Frontal cortex (tissue), 4 donors: ENCODE data around the gene XCL2. TPM values are rescaled to one million over a fixed set of nuclear protein-coding genes. Genes with fewer than 3 reads are reported as not detected.
"Not testable (repeated sequence)": the region's sequence is repeated elsewhere in the genome, so short reads cannot be mapped to it uniquely, and the experiment has no call there.

Experiments
- DNase-seq, 2 donors: peaks; one replicate each; pipeline ENCODE4 v3.0.0; 2012; ENCODE audit warnings: low spot score in 2 of 2
- FAIRE-seq: peaks from 2 replicates; lab custom pipeline; 2012; peaks lifted over from hg19 to GRCh38; lab: Jason Lieb, UNC
- total RNA-seq: library from RNA; depleted of rRNA; stranded (reverse); fragments of >200 nt; gene quantifications from one replicate; pipeline ENCODE4 v1.2.3, GENCODE V29; 2014
- donor health status: control.
- donor health status: control.
- donor health status: control.

Gene XCL2
- total RNA-seq: not detected

- DNase-seq, FAIRE-seq: not testable (repeated sequence)
Measured at GRCh38 chr1:168543840-168544498, at the start of gene XCL2. TSS of gene XCL2 (minus strand) at chr1:168543997. CDS start at chr1:168543964, 33 bp downstream.

GRCh38 chr1:168591641-168592250 lies 47.9 kb upstream of the XCL2 start:
- no peak for DNase-seq

GRCh38 chr1:168591066-168591465 lies 47.3 kb upstream of the XCL2 start:
- no peak for DNase-seq
- FAIRE-seq: no peak

More at GRCh38 chr1:168591641-168592250, 47.9 kb upstream of the XCL2 start:
- FAIRE-seq: no peak

GRCh38 chr1:168589167-168589566 lies 45.4 kb upstream of the XCL2 start:
- FAIRE-seq (no peak), DNase-seq (no peak)

GRCh38 chr1:168585937-168586336 lies 42.1 kb upstream of the XCL2 start:
- DNase-seq (no peak), FAIRE-seq (no peak)

DNA sequence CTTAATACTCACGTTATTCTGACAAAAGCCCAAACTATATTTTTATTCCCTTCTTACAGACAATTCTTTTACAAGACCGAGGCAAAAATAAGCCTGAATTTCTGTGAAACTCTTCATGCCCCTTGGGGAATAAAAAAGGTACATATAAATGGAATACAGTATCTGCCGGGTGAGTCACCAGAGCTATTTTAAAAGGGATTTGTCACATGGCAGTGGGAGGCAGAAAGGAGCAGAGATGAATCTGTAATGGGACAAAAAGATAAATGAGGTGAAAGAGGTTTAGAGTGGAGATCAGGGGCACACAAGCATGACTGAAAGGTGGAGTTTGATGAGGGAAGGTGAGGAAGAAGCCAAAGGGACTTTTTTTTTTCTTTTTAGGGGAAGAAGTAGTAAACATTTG lies 41.4 kb upstream of the XCL2 start:
- no peak for FAIRE-seq
- DNase-seq: no peak

DNA sequence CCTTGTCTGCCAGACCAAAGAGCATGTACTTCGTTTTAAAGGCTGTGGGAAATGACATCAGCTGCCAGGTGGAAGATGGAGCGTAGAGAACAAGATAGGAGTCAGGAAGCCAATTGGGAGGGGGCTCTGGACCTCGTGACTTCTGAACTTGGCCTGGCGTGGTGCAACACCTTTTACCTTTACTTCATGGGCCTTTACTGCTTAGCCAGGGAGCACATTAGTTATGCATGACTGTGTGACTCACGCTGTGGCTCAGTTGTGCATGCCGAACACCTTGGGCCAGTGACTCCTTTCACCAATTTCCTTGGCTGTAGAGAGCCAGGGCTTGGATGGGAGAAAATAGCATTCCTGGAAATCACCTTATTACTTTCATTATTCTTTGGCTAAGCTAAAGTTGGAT lies 39.8 kb upstream of the XCL2 start:
- DNase-seq (no peak), FAIRE-seq (no peak)

- no peak for FAIRE-seq
Measured at GRCh38 chr1:168582688-168583336, 39.0 kb upstream of the XCL2 start.

GRCh38 chr1:168581817-168582572 lies 38.2 kb upstream of the XCL2 start:
- no peak for DNase-seq
- FAIRE-seq: no peak

More at GRCh38 chr1:168582688-168583336, 39.0 kb upstream of the XCL2 start:
- no peak for DNase-seq

- not testable (repeated sequence) for FAIRE-seq, DNase-seq
Measured at GRCh38 chr1:168580991-168581390, 37.2 kb upstream of the XCL2 start.

GRCh38 chr1:168580290-168580689 lies 36.5 kb upstream of the XCL2 start:
- not testable (repeated sequence) for DNase-seq, FAIRE-seq

- not testable (repeated sequence) for FAIRE-seq, DNase-seq
Measured at GRCh38 chr1:168578531-168579185, 34.9 kb upstream of the XCL2 start.

GRCh38 chr1:168576245-168576688 lies 32.5 kb upstream of the XCL2 start, which contains the start of gene XCL1:
TSS of gene XCL1 (plus strand) at chr1:168576605. CDS start at chr1:168576638, 33 bp downstream.
- FAIRE-seq, DNase-seq: not testable (repeated sequence)

DNA sequence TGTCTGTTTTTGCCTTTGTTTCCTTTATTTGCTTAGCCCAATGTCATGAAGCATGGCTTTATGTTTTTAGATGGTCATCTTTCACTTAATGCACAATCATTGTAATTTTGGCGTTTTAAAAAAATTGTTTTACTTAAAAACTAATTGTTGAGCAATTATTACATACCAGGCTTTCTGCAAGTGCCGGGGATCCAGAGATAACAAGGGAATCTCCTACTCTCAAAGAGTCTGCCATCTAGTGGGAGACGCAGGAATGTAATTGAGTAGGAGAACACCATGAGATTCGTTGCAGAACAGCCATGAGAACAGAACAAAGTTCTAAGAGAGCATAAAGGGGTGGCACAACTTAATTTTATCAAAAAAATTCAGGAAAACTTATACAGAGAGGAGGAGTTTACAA lies 30.4 kb upstream of the XCL2 start:
- FAIRE-seq: peak; percentile 23
- DNase-seq: not testable (repeated sequence)

- no peak for DNase-seq
- no peak for FAIRE-seq
Measured at GRCh38 chr1:168572633-168573032, 28.8 kb upstream of the XCL2 start.

GRCh38 chr1:168570652-168571051 lies 26.9 kb upstream of the XCL2 start:
- DNase-seq: no peak
- FAIRE-seq: no peak

DNA sequence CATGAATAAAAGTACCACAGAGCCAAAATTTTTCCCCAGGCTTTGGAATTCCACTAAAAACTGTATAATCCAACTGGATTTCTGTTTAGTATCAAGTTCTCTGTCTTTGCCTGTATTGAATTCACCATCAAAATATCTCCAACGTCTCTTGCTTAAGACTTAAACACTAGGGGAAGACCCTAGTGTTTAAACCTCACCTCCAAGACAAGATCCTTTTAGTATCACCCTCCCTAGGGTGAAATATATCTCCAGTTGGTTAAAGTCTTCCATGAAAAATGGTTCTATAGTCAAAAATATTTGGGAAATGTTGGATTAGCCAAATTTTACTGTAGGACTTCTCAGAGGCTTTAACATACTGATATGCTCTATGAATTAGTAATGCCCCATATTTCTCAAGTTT lies 24.5 kb upstream of the XCL2 start:
- no peak for FAIRE-seq
- DNase-seq: no peak

- DNase-seq (no peak), FAIRE-seq (no peak)
Measured at GRCh38 chr1:168567568-168567967, 23.8 kb upstream of the XCL2 start.

- no peak for DNase-seq
- no peak for FAIRE-seq
Measured at GRCh38 chr1:168567007-168567406, 23.2 kb upstream of the XCL2 start.

GRCh38 chr1:168565825-168566224 lies 22.0 kb upstream of the XCL2 start:
- no peak for FAIRE-seq
- DNase-seq: no peak
